HTR-8/SVneo (cell line): ENCODE results near the gene ZNF667.

ENCODE experiments used
- DNase-seq: peaks from one replicate; pipeline ENCODE4 v3.0.0; 2011; ENCODE audit warnings: low spot score, mixed read lengths; ENCODE audit not compliant: insufficient read length
- FAIRE-seq: peaks from 2 replicates; lab custom pipeline; 2011; peaks lifted over from hg19 to GRCh38; lab: Jason Lieb, UNC

ZNF667 gene

DNA sequence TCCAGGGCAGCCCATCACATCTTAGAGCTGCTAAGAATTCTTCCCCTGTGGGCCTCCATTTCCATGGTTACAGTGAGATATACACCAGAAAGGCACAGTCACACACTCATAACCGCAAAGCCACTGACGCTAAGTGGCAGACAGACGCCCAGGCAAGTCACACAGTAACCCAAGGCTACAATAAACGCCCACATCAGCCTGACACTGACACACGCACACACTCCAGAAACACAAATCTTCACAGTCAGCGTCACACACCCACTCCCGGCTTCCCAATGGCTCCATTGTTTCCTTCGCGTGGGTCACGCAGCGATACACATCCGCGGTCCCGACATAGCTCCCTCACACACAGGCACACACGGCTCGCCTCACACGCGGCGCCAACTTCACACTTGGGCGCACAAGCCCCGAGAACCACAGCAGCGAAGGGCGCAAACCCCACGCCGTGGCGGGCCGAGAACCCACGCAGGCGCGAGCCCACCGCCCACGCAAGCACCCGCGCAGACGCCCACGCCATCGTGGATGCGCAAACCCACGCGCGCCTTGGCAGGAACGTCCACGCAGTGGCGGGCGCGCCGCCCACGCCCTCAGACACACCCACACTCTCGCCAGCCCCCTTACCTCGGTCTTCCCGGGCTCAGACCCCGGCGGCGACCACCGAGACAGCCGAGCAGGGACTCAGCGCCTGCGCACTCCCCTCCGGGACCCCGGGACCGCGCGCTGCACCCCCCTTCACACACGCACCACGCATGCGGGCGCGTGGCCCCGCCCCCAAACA lies at the start of gene ZNF667:
ZNF667 (minus strand) TSS at position 695 of the 778 bp plus-strand sequence. CDS start 14,975 bp downstream, outside the sequence.
- peak; percentile 72 for FAIRE-seq

DNA sequence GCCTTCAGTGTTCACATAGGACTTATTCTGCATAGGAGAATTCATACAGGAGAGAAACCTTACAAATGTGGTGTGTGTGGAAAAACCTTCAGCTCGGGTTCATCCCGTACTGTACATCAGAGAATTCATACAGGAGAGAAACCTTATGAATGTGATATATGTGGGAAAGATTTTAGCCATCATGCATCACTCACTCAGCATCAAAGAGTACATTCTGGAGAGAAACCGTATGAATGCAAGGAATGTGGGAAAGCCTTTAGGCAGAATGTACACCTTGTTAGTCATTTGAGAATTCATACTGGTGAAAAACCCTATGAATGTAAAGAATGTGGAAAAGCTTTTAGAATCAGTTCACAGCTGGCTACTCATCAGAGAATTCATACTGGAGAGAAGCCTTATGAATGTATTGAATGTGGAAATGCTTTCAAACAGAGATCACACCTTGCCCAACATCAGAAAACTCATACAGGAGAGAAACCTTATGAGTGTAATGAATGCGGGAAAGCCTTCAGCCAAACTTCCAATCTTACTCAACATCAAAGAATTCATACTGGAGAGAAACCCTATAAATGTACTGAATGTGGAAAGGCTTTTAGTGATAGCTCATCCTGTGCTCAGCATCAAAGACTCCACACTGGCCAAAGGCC lies 48.2 kb upstream of the ZNF667 start:
- no peak for FAIRE-seq
- no peak for DNase-seq

More for the DNA sequence above, at the start of gene ZNF667:
- peak; percentile 14 for DNase-seq

DNA sequence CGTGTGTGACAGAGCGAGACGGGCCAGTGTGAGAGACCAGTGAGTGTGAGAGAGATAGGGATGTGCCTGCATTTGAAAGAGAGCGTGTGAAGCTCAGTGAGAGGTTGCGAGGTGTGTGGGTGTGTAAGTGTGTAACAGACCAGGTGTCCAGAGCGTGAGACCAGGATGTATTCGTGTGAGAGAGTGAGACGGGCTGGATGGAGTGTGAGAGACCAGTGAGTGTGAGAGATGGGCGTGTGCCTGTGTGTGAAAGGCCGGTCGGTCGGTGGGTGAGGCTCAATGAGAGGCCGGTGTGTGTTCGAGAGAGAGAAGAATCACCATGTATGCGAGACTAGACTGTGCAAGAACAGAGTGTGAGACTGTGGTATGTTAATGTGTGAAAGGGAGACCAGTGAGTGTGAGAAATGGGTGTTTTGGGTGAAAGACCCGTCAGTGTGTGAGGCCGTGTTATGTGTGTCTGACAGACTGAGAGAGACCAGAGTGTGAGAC lies 31.2 kb upstream of the ZNF667 start:
- no peak for FAIRE-seq

DNA sequence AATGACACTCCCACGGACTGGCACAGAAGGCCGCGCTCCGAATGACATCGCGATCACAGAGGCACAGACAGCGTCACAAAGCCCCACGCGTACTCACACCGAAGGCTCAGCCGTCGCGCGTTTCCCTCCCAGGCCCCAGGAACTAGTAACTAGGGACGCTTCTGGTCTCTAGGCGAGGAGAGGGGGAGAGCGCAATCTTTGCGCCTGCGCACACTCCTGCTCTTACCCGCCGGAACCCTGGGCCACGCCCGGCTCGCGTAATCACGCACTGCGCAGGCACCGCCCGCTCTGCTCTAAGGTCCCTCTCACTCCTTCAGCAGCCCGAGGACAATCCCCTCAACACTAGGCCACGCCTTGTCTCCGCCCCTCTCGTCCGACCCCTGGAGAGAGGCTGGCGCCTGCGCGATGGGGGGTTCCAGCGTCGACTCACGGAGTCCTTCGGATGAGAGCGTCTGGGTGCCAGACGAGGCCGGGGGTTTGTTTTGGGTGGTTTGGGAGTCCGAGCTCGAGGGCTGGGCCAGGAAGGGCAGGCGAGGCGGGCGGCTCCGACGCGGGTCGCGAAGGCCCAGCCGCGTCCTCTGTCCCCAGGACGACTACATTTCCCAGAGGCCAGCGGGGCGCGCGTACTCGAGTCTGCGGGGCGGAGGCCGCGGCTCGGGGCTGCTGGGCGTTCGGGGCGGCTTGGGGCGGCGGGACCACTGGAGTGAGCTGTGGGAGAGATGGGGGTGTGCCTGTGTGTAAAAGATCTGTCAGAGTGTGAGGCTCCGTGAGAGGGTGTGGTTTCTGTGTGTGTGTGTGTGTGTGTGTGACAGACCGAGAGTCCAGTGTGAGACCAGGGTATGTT lies 30.5 kb upstream of the ZNF667 start, which contains the start of gene ZNF471:
ZNF471 (plus strand) TSS at position 410 of the 844 bp plus-strand sequence. CDS start 3,717 bp downstream, outside the sequence.
- DNase-seq = peak; percentile 94
- peak; percentile 95 for FAIRE-seq

More for the DNA sequence above, 31.2 kb upstream of the ZNF667 start:
- DNase-seq = no peak

DNA sequence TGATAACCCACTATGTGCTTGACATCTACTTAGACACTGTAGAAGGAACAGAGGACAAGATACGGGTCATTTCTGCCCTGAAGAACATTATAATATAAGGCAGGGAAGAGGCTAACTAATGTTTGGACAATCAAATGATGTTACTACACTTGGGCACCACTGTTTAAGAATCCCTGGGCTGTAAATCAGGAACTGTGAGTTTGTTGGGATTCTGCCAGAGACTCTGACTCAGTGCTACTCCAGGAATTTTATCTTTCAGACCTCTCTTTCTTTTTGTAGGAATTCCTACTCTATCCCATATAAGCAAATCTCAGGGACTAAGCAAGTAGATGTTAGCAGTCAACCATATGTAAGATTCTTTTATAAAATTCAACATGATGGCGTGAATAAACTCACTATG lies 27.4 kb upstream of the ZNF667 start:
- DNase-seq (no peak), FAIRE-seq (no peak)

DNA sequence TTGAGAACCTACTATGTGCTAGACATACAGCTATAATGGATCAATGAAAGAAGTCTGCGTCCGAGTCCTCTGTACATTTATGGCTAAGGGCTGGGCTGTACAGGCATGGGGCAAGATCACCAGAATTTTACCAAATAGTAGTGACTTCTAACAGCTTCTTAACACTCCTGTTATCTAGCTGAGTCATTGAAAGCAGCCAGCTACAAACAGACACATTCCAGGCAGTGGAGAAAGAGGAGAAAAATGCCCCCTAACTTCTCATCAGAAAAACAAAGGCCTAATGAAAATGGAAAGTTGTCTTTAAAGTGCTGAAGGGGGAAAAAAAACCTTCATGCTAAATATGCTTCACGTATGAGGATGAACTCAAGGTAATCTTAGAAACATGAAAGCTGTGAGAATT lies 14.3 kb upstream of the ZNF667 start:
- DNase-seq = no peak
- FAIRE-seq = no peak

DNA sequence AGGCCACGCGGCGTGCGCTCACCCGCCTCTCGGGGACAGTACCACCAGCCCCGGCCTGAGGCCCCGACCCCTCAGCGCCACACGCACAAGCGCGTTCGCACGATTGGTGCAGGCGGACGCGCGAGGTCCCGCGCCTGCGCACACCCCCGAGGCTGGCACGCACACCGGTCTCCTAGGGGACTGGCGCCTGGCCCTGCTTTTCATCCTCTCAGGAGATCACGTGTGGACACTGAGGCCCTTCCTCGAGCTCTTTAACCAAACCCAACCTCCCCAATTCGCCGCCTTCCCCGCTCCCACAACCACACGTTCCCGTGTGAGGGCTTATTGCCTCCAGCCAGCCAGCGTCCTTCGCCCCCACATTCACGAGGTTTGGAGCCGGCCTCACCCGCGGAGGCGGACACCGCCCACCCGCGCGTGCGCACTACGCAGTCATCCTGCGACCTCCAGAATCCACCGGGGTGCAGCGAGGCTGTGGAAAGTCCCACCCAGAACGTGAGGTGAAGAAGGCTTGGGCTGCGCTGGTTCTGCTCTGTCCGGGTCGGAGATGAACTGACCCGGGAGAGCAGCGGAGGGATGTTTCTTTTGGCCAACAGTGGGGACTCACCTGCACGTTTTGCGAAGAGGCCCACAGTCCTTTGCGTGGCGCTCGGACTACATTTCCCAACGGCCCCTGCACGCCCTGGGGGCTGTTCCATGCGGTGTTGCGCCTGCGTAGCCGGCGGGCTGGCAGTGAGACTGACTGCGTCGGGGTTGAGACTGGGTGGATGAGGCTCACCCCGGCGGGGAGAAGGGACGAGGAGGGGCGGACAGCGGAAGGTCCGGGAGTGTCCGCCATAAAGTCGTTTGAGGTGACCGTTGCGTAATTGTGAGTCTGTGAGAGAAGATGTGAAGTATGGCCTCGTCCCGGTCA lies 539 bp upstream of the ZNF667 start:
- DNase-seq = peak; percentile 94
- FAIRE-seq = peak; percentile 99

DNA sequence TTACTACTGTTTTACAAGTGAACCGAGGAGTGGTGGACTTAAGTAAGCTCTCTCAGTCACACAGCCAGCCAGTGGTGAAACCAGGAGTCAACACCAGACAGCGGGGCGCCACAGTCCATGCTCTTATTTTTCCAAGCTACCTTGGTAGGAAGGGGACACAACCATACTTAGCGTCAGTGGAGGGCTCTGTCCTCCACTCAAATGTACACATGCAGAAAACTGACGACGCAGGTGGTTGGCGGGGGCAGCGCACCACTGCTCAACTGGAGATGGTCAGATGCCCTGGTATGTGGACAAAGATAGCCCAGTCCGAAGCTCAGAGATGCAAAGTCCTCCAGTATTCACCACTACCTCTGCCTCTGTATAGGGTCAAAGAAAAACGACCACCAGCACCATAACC lies 1.1 kb downstream of the ZNF667 start:
- DNase-seq = no peak
- no peak for FAIRE-seq

DNA sequence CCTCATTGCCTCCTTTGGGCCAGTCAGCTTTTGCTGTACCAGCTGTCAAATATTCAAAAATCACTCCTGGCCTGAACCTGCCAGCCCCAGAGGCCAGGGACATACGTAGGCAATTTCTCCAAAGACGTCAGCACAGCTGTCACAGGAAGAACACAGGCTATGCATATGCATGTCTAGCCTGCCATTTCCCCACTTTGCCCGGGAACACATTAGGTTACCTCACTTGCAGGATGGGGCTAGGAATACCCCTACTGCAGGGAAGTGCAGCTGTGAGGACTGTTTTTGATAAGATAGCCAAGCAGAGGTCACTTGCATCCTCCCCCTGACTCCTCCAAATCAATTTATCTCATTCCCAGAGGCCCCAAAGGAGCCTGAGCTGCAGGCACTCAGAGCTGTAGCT lies 2.8 kb downstream of the ZNF667 start:
- DNase-seq (no peak), FAIRE-seq (no peak)

DNA sequence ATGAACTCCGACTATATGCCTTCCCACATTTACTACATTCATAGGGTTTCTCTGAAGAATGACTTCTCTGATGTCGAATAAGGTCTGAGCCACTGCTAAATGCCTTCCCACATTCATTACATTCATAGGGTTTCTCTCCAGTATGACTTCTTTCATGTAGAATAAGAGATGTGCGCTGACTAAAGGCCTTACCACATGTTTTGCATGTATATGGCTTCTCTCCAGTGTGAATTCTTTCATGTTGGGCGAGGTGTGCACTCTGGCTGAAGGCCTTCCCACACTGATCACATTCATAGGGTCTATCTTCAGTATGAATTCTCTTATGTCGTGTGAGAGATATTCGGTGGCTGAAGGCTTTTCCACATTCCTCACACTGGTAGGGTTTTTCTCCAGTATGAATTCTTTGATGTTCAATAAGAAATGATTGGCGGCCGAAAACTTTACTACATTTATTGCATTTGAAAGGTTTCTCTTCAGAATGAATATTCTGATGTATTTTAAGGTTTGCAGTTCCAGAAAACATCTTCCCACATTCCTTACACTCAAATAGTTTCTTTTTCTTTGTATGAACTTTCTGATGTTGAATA lies 35.8 kb downstream of the ZNF667 start:
- DNase-seq (no peak), FAIRE-seq (no peak)

DNA sequence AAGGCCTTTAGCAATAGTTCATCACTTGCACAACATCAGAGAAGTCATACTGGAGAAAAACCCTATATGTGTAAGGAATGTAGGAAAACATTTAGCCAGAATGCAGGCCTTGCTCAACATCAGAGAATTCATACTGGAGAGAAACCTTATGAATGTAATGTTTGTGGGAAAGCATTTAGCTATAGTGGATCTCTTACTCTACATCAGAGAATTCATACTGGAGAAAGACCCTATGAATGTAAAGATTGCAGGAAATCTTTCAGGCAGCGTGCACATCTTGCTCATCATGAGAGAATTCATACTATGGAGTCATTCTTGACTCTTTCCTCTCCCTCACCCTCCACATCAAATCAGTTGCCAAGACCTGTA lies 53.2 kb downstream of the ZNF667 start:
- FAIRE-seq = no peak

DNA sequence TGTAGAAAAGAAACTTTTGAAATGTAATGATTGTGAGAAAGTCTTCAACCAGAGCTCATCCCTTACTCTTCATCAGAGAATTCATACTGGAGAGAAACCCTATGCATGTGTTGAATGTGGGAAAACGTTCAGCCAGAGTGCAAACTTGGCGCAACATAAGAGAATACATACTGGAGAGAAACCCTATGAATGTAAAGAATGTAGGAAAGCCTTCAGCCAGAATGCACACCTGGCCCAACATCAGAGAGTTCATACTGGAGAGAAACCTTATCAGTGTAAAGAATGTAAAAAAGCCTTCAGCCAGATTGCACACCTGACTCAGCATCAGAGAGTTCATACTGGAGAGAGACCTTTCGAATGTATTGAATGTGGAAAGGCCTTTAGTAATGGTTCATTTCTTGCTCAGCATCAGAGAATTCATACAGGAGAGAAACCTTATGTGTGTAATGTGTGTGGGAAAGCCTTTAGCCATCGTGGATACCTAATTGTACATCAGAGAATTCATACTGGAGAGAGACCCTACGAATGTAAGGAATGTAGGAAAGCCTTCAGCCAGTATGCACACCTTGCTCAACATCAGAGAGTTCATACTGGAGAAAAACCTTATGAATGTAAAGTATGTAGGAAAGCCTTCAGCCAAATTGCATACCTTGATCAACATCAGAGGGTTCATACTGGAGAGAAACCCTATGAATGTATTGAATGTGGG lies 53.7 kb downstream of the ZNF667 start:
- no peak for FAIRE-seq
- DNase-seq = no peak

More for the DNA sequence above, 53.2 kb downstream of the ZNF667 start:
- DNase-seq = no peak

DNA sequence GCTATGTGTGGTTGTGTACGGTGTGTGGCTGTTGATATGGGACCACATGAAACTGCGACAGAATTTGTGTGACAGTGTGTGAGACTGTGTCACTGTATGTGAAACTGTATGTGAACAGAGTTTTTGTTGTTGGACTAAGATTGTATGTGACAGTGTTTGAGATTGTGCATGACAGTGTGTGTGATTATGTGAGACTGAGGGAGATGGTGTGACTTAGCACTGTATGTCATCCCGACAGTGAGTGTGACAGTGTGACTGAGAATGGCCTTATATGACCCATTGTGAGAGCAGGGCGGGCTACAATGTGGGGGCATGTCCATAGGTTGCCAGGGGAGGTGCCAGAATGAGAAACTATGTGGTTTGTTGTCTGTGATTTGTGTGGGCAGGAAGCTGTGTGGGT lies 72.1 kb downstream of the ZNF667 start:
- DNase-seq (no peak), FAIRE-seq (peak; percentile 20)

DNA sequence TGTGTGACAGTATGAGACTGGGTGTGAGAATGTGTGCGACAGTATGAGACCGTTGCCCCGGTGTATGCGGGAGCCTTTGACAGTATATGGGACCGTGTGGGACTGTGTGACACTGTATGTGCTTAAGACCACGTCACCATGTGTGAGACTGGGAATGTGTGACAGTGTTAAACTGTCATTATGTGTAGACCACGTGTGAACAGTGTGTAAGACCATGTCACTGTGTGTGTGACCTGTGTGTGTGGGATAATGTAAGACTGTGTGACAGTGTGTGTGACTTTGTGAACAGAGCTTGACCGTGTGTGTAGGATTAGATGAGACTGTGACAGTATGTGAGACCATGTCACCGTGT lies 72.5 kb downstream of the ZNF667 start:
- FAIRE-seq (peak; percentile 93), DNase-seq (no peak)

DNA sequence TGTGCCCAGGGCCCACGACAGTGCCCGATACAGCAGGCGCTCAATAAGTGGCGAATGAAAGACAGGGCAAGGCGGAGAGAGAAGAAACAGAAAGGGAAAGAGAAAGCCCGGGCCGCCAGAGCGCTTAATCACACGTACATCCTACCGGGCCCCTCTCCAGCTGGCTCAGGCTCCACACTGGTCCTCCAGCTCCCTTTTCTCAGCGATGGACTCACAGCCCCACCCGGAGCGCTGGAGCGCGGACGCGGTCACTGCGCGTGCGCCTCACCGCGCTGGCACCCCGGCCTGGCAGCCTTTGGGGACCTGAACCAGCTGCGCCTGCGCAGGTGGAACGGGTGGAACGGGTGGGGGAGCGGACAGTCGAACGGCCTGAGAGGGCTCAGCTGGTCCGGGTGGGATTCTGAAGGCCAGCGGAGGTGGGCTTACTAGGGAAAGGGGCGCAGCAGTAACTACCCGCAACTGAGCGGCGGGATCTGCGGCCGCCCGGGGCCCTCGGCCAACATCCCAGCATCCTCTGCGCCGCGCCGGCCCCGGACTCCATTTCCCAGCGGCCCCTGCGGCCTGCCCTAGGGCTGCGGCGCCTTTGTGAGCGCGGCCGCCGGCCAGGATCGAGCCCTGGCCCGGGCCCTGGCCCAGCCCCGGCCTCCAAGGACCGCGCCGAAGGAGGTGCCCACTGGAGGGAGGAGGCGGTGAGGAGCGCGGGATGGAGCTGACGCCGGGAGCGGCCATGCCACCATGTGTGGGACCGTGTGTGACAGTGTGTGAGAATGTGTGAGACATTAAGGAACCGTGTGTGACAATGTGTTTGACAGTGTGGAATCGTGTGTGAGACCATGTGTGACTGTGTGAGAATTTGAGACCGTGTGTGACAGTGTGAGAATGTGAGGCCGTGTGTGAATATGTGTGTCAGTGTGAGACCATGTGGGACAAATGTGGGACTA lies 73.1 kb downstream of the ZNF667 start, which contains the start of gene ZNF583:
ZNF583 (plus strand) TSS at position 569 of the 941 bp plus-strand sequence. CDS start 2,783 bp downstream, outside the sequence.
- FAIRE-seq (peak; percentile 63), DNase-seq (peak; percentile 95)

DNA sequence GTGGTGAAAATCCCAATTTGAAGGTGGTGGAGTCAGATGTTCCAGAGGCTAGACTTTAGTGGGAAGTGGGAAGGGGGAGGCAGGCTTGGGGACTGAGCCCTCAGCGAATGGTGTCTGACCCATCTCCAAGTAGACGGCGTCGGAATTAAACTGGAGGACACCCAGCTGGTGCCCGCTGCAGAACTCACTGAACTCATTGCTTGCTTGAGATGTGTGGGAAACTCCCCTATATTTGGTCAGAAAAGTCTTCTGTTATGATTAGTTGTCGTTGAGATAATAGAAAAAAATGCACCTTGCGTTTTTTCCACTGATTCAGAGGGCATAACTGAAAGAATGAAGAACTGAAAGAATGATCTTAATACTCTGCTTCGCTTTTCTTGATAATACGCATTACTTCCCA lies 73.9 kb downstream of the ZNF667 start:
- no peak for DNase-seq
- no peak for FAIRE-seq

DNA sequence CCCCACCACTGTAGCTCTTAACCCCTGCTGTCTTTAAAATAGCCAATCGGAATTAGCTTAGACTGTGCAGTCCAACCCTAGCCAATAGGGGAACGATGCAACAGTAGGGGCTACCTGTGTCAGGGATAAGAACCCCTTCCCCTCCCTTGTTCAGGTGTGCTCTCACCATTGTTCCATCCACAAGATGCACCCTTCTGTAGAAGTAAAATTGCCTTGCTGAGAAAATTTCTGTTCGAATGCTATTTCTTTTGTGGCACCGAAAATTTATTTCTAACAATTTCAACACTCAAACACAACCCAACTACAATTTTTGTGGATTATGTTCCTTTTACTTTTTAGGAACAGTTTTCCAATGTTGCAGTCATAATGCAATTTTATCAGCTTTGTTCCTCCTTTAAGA lies 76.7 kb downstream of the ZNF667 start:
- DNase-seq (no peak), FAIRE-seq (no peak)
